HG02973 (cell line): ENCODE measurements around the gene CD1B.
"Not testable (repeated sequence)": the region's sequence is repeated elsewhere in the genome, so short reads cannot be mapped to it uniquely, and the experiment has no call there.

Experiments used
- ATAC-seq: cut with Tn5 transposase; IDR thresholded peaks from one replicate; pipeline ENCODE4 v1.9.1; 2021; ENCODE audit warnings: moderate library complexity; ENCODE audit not compliant: unreplicated experiment

Gene CD1B

DNA sequence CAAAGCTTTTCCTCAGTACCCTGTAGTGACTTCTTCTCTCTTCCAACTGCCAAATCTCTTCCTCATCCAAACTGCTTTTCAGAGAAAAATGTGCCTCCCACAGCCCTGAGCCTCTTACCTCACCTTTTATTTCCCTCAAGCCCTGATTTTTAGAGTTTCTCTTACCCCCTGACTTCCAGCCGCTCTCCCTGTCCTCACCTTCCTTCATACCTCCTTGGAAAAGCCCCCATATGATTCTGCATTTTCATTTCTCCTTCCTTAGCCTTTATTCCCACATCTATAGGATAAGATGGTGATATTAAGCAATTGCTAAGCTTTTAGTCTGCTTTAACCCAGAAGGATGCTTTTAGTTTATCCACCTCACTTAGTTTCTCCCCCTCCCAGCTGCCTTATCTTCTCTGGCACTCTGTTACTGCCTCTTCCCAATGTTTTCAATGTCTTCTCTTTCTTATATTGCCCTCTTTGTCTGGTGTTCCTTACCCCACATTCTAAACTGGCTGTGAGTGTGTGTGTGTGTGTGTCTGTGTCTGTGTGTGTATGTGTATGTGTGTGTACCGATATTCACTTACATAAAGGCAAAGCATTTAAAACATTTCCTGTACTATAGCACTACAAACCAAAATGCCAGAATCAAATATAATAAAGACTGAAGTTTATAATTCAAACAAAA is at the start of gene CD1B:
Gene CD1B, minus strand, starts transcription at position 51 of the 670 bp plus-strand sequence. CDS start 108 bp downstream, outside the sequence.
- ATAC-seq: no peak

- no peak for ATAC-seq
Measured at GRCh38 chr1:158374860-158375259, 43.5 kb upstream of the CD1B start.

GRCh38 chr1:158374101-158374500 is 42.8 kb upstream of the CD1B start:
- not testable (repeated sequence) for ATAC-seq

- peak; percentile 97 for ATAC-seq
Measured at GRCh38 chr1:158371188-158371953, 40.0 kb upstream of the CD1B start.

DNA sequence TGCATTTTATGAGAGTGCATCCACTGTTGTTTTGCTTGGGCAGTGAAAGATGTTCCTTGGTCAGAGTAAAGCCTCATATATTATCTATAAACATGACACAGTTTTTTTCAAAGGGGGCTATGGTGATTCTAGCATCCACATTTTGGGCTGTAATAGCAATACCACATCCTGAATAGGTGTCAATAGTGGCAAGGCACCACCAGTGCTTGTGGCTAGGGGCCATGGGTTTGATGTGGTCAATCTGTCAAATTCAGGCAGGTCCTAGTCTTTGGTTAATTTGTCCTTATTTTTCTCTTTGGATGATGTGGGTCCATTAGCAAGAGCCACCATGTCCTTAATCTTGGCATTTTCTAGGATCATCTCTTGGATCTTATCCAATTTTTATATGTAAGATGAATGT is 35.5 kb upstream of the CD1B start:
- no peak for ATAC-seq

DNA sequence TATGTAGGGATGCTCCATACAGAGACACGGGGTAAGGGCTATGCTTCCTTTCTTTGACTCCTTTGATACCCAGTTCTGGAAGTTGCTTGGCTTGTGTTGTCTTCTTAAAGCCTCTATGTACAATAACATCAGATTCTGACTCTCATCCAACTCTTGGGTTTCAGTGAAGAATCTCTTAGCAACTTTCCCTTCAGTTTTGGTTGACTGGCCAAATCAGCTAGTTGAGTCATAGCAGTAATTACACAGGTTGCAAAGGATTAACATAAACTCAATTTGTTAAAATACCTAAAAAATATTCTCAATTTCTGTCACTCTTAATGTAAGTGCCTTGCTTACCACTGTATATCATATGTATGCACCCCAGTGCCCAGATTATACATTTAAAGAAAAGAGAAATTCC is 31.6 kb upstream of the CD1B start:
- ATAC-seq: no peak

DNA sequence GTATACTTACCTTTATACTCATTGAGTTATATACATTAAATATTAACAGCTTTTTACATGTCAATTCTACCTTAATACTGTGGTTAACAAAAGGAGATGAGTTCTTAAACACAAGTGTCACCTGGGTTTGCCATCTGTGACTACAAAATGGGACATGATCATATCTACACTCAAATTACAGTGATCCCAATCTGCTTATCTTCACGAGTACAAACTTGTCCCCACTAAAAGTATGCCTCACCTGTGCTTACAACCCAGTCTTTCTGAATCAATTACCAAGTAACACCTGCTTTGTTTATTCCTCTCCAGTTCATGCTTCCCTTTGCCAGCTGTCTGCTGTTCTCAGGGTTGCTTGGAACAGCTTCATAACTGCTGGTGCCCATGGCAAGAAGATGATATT is 31.2 kb upstream of the CD1B start:
- ATAC-seq: no peak

DNA sequence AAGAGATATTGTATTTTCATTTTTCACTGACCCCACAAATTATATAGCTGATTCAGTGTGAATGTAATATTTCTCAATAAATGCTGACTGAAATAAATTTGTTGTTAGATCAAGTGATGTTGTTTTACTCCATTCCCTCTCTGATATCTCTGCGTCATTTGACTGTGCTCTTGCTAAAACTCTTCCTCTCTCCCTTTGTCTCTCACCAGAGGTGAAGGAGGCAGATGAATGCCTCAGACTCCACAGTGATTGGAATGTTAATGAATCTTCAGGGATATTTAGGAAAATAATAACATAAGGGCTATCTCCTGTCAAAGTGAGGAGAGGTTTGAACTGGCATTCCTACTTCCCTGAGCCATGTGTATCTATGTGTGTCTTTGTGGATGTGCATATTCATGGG is 26.1 kb upstream of the CD1B start:
- ATAC-seq: no peak

DNA sequence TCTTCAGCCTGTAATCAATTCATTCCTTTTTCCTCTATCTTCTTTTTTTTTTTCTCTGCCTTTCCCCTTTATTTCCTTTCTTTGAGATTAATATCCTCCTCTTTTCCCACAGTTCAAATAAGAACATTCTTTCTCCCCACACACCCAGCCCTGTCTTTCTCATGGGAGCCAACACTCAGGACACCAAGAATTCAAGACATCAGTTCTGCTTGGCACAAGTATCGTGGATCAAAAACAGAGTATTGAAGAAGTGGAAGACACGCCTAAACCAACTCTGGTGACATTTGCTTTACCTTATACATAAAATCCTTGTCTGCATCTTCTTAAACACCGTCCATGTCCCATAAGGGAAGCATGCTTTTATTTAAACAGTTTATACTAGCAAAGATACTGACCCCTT is 25.3 kb upstream of the CD1B start:
- no peak for ATAC-seq

- no peak for ATAC-seq
Measured at GRCh38 chr1:158355773-158356285, 24.5 kb upstream of the CD1B start.

DNA sequence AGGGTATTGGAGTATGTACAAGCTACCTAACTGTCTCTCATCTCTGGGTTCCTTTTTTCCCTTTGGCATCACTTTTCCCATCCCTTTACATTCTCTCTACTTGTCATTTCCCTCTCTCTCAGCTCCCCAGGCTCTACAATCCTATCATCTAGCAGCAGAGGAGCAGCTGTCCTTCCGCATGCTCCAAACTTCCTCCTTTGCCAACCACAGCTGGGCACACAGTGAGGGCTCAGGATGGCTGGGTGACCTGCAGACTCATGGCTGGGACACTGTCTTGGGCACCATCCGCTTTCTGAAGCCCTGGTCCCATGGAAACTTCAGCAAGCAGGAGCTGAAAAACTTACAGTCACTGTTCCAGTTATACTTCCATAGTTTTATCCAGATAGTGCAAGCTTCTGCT is 22.9 kb upstream of the CD1B start:
- no peak for ATAC-seq

DNA sequence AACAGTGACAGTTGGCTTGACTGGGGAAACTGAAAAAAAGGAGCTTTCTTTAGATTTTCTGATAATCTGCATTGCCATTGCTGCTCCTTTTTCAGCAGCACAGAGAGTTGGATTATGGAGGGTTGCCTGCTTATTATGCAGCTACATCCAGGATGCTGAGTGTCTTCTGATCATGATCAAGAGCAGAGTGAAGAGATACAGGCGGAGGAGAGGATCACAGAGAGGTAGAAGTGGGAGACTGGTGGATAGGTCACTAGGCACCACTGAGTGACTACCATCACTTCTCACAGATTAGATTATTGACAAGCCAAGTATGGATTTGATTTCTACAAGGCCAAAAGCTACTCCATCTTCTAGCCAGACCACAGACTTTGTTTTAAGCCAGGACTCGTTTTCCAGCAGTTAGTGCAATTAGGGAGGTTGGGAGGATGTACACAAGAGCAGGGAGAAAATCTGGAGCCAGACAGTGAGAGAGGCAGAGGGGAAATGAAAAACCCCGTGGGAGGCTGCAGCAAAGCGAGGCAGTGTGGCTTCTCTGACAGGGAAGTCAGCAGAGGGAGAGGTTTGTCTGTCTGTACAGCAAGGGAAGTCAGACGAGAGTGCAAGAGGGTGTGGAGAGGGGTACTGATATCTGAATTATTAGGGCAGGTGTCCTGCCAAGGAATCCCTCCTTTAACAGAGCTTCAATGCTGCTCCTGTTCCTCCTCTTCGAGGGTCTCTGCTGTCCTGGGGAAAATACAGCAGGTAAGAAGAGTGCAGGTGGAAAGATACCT is 22.2 kb upstream of the CD1B start, which contains the start of gene CD1E:
Gene CD1E, plus strand, starts transcription at position 592 of the 773 bp plus-strand sequence. Its CDS starts 95 bp downstream, at position 687.
- no peak for ATAC-seq

GRCh38 chr1:158348946-158349345 is 17.6 kb upstream of the CD1B start:
- not testable (repeated sequence) for ATAC-seq

GRCh38 chr1:158336413-158336812 is 5.1 kb upstream of the CD1B start:
- ATAC-seq: not testable (repeated sequence)

- ATAC-seq: no peak
Measured at GRCh38 chr1:158335213-158335532, 3.8 kb upstream of the CD1B start.

- no peak for ATAC-seq
Measured at GRCh38 chr1:158334526-158335212, 3.3 kb upstream of the CD1B start.

GRCh38 chr1:158333405-158334155 is 2.2 kb upstream of the CD1B start:
- no peak for ATAC-seq

GRCh38 chr1:158331106-158331425 is 265 bp downstream of the CD1B start:
- no peak for ATAC-seq

DNA sequence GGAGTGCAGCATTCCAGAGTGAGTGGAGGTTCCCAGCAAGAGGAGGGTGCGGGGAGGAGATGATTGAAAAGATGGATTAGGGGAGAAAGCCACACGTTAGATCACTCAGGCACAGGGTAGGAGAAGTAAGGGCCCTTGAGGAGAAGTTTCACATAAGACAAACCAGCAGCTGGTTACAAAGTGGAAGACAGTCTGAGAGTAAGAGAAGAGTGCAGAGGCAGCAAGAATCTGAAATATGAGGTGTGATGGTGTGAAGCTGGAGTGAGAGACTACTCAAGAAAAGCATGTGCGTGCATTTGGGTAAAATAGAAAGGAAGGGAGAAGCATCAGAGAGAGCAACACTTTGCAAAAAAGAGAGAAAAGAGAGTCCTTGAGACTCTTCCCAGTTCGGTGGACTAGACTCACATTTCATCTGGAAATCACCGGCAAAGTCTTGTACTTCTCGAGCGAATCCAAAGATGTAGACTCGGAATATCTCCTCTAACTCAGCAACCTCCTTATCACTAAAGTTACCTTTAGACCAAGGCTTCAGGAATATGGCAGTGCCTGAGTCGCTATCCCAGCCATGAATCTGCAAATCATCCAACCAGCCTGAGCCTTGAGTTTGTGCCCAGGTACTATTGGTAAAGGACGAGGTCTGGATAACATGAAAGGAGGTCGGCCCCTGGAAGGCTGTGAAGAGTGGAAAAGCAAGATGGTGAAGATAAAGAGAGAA is 783 bp downstream of the CD1B start:
- no peak for ATAC-seq

GRCh38 chr1:158329733-158330132 is 1.6 kb downstream of the CD1B start:
- no peak for ATAC-seq
